HepG2 (cell line): ENCODE measurements around the gene SWSAP1. TPM values are rescaled to one million over a fixed set of nuclear protein-coding genes. Genes with fewer than 3 reads are reported as not detected.

ENCODE experiments used
- CTCF ChIP-seq: sonication (generic); formaldehyde crosslinking; IDR thresholded peaks from 2 replicates; pipeline ENCODE4 v1.5.0; 2020; ENCODE audit warnings: mild to moderate bottlenecking, missing genetic modification reagents, moderate library complexity
- HNRNPL ChIP-seq: fragments of 200-400 bp; formaldehyde crosslinking; IDR thresholded peaks from 2 replicates; pipeline ENCODE4 v1.6.1; 2017; ENCODE audit warnings: mild to moderate bottlenecking, low read depth, low read length
- KDM5A ChIP-seq: fragments of 200-600 bp; sonication (generic); IDR thresholded peaks from 2 replicates; pipeline ENCODE4 v1.7.0; 2018; ENCODE audit warnings: antibody characterized with exemption, mild to moderate bottlenecking, low read length, borderline replicate concordance
- MAX ChIP-seq: IDR thresholded peaks from 2 replicates; pipeline ENCODE4 v1.6.1; 2012; ENCODE audit warnings: inconsistent platforms
- MBD4 ChIP-seq: IDR thresholded peaks from 2 replicates; pipeline ENCODE4 v1.6.1; 2012; ENCODE audit warnings: low read length, inconsistent platforms, borderline replicate concordance
- NFRKB ChIP-seq: fragments of 450-650 bp; IDR thresholded peaks from 2 replicates; pipeline ENCODE4 v1.6.1; 2017
- NFYC ChIP-seq: IDR thresholded peaks from 2 replicates; pipeline ENCODE4 v1.6.1; 2016; ENCODE audit warnings: missing genetic modification reagents, missing compliant biosample characterization
- NR3C1 ChIP-seq: sonication (generic); formaldehyde crosslinking; IDR thresholded peaks from 2 replicates; pipeline ENCODE4 v1.4.0; 2020; ENCODE audit warnings: missing genetic modification reagents
- XRCC5 ChIP-seq: fragments of 200-400 bp; formaldehyde crosslinking; optimal IDR thresholded peaks from 2 replicates; pipeline ENCODE3; 2017; ENCODE audit warnings: mild to moderate bottlenecking, low read length
- ZBTB20 ChIP-seq: sonication (generic); formaldehyde crosslinking; IDR thresholded peaks from 2 replicates; pipeline ENCODE4 v1.8.1; 2023; ENCODE audit warnings: missing genetic modification reagents, low read depth, mild to moderate bottlenecking, borderline replicate concordance
- ZNF224 ChIP-seq: sonication (generic); formaldehyde crosslinking; IDR thresholded peaks from 2 replicates; pipeline ENCODE4 v1.5.0; 2020; ENCODE audit warnings: mild to moderate bottlenecking, missing genetic modification reagents
- ZNF263 ChIP-seq: sonication (generic); formaldehyde crosslinking; IDR thresholded peaks from 2 replicates; pipeline ENCODE4 v1.4.0; 2020; ENCODE audit warnings: missing genetic modification reagents
- ZNF687 ChIP-seq: sonication (generic); formaldehyde crosslinking; IDR thresholded peaks from 2 replicates; pipeline ENCODE4 v1.5.1; 2020; ENCODE audit warnings: mild to moderate bottlenecking, missing genetic modification reagents, moderate library complexity
- ZNF816 ChIP-seq: sonication (generic); formaldehyde crosslinking; IDR thresholded peaks from 2 replicates; pipeline ENCODE4 v1.8.0; 2022; ENCODE audit warnings: missing genetic modification reagents, mild to moderate bottlenecking, borderline replicate concordance
- polyA plus RNA-seq, 8 experiments: library from polyadenylated mRNA; depleted of rRNA in 3 of 8; stranded (reverse) in 7 of 8; unstranded in 1 of 8; fragments of >200 nt; fragmentation: Illumina TruSeq in 4 of 8; extraction: Trizol in 4 of 8; gene quantifications; 2 replicates each; pipeline versions ENCODE4 v1.2.1 to v1.2.3, GENCODE V29; 2011 to 2016; ENCODE audit warnings: low read depth in 4 of 8, missing spikeins in 1 of 8, mixed read lengths in 1 of 8; ENCODE audit not compliant: insufficient read depth in 1 of 8
- total RNA-seq, 5 experiments: library from RNA; depleted of rRNA; stranded (reverse); fragments of >200 nt; fragmentation: Illumina TruSeq; extraction: Trizol; gene quantifications; 2 replicates each; pipeline ENCODE4 v1.2.3, GENCODE V29; 2016; ENCODE audit warnings: low read depth in 1 of 5
- TF ChIP-seq, protein P1 (sequence below), 2 experiments: sonication (generic) in 1 of 2; formaldehyde crosslinking in 1 of 2; IDR thresholded peaks; 2 replicates each; pipeline versions ENCODE4 v1.4.0 to v1.6.1; 2018 to 2020; ENCODE audit warnings: missing genetic modification reagents in 2 of 2, borderline replicate concordance in 1 of 2, low read depth in 1 of 2, mild to moderate bottlenecking in 1 of 2, missing biosample characterization in 1 of 2

Gene SWSAP1
- total and polyA plus RNA-seq, 2 of the 13 experiments (the other 11 are each of a cell fraction or from before 2014, with no cell fraction given) = 2.7 to 3.3 TPM

GRCh38 chr19:11346104-11346940 lies 28.1 kb upstream of the SWSAP1 start, which contains the start of the genes CCDC159 and TMEM205 (continued):
- TF ChIP-seq ZNF687 (CRISPR knock-in tag) (peak; percentile 55), CTCF (peak; percentile 58), MBD4 (no peak), NR3C1 (CRISPR knock-in tag) (no peak), ZNF816 (no peak), NFYC (peak; percentile 93), XRCC5 (peak; percentile 27), ZBTB20 (CRISPR knock-in tag) (0 out of 2 replicates have a peak, but pooled peaks have one; percentile 53), ZNF263 (CRISPR knock-in tag) (no peak), ZNF224 (CRISPR knock-in tag) (peak; percentile 25; the same call in 1 of the 2 replicates), MAX (peak; percentile 68), KDM5A (peak; percentile 38; the same call in 1 of the 2 replicates), NFRKB (no peak), HNRNPL (0 out of 2 replicates have a peak, but pooled peaks have one; percentile 32)
- TF ChIP-seq, protein P1, sequence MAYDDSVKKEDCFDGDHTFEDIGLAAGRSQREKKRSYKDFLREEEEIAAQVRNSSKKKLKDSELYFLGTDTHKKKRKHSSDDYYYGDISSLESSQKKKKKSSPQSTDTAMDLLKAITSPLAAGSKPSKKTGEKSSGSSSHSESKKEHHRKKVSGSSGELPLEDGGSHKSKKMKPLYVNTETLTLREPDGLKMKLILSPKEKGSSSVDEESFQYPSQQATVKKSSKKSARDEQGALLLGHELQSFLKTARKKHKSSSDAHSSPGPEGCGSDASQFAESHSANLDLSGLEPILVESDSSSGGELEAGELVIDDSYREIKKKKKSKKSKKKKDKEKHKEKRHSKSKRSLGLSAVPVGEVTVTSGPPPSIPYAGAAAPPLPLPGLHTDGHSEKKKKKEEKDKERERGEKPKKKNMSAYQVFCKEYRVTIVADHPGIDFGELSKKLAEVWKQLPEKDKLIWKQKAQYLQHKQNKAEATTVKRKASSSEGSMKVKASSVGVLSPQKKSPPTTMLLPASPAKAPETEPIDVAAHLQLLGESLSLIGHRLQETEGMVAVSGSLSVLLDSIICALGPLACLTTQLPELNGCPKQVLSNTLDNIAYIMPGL (CRISPR knock-in tag; IDR thresholded peaks at IDR 0.05; ENCODE audit: borderline replicate concordance in 1 of 2, low read depth in 1 of 2) = 0 out of 4 replicates have a peak, but pooled peaks have one; percentile 6 to 11
